NCI-H146 (cell line): ENCODE measurements around the gene ARMC6.

Experiments used
- DNase-seq: peaks from one replicate; lab custom pipeline; 2025; lab: John Stamatoyannopoulos, UW

Gene ARMC6

DNA sequence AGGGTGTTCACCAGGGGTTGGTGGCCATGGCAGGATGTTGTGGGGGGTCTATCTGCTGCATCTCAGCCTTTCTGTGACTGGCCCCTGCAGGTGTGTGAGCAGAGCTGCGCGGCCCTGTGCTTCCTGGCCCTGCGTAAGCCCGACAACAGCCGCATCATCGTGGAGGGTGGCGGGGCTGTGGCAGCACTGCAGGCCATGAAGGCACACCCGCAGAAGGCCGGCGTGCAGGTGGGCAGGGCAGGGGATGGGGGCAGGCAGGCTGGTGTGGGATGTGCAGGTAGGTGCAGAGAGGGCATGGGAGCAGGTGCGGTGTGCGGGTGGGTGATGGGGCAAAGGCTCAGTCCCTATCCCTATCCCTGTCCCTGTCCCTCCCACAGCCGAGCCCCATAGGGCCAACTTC is 22.3 kb downstream of the ARMC6 start:
- no peak for DNase-seq

DNA sequence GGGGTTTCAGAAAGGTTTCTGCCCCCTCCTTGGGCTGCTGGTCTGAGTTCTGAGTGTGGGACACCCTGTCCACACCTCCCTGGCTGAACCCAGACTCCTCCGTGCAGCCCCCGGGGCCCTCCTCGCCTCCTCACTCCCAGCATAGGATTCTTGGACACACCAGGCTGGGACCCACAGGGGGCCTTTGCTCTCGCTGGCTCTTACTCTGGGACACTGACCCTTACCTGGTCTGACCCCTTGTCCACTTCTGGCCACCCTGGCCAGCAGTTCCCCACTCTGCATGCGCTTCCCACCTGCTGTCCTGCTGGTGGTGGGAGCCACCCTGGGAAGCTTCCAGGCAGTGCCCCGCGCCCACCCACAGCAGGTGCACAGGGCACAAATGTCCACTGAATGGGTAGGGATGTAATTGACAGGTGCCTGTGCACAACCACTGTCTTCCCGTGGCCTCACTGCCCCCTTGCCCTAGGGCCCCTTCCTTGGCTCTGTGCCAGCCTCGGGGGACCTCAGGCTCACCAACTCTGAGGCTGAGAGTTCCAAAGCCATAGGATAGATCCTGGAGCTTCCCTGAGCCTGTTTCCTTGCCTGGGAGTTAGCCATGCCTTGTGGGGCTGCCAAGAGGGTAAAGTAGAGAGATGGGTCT is 23.4 kb downstream of the ARMC6 start:
- no peak for DNase-seq

DNA sequence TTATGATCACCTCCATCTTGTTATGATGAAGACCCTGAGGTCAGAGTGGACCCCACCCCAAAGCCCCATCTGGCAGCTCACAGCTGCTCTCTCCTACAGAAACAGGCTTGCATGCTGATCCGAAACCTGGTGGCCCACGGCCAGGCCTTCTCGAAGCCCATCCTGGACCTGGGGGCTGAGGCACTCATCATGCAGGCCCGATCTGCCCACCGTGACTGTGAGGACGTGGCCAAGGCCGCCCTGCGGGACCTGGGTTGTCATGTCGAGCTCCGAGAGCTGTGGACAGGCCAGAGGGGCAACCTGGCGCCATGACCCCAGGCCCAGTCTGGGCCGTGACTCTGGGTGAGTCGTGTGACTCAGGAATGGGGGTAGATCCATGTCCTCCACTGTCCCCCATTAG is 23.9 kb downstream of the ARMC6 start:
- no peak for DNase-seq

DNA sequence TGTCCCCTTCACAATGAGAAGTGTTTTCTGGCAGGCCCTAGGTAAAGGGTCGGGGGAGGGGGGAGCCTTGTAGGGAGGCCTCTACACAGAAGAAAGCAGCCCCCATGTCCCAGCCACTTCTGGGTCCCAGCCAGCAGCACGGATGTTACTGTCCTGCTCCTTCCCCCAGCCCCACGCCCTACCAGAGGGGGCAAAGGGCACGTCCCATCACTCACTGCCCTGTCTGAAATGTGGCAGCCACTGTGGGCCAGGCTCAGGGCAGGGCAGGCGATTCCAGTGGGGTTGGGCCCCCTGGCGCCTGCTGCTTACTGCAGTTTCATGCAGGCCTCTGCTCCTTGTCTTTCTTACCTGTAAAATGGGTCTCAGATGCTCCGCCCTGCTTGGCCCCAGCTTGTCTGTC is 24.3 kb downstream of the ARMC6 start:
- DNase-seq = no peak

DNA sequence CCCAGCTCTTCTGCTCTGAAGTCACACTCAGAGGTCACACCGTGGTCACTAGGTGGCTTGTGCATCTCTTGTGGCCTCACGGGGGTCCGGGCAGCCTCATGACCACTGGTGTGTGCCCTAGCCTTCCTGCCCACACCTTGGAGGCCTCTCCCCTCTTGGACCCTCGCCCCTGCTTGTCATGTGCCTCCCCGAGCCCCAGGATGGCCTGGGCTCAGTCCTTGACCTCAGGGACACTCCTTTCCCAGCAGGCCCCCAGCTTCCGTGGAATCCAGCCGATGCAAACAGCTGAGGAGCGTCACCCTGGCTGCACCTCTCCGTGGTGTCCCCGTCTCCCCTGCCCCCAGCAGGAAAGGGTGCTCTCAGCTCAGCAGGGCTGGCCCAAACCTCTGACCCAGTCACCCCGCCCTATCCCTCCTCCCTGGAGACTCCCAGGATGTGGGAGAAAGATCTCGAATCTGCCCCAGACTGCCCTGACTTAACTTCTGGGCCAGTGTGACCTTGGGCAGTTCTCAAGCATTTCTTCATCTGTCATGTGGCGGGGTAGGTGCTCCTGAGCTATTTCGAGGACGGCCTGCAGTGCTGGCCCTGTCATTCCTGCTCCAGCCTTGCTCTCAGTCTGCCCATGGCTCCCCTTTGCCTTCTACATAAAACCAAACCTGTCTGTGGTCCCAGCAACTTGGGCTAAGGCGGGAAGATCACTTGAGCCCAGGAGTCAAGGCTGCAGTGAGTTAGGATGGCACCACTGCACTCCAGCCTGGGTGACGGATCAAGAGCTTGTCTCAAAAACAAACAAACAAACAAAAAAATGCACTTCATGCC is 25.8 kb downstream of the ARMC6 start:
- no peak for DNase-seq

DNA sequence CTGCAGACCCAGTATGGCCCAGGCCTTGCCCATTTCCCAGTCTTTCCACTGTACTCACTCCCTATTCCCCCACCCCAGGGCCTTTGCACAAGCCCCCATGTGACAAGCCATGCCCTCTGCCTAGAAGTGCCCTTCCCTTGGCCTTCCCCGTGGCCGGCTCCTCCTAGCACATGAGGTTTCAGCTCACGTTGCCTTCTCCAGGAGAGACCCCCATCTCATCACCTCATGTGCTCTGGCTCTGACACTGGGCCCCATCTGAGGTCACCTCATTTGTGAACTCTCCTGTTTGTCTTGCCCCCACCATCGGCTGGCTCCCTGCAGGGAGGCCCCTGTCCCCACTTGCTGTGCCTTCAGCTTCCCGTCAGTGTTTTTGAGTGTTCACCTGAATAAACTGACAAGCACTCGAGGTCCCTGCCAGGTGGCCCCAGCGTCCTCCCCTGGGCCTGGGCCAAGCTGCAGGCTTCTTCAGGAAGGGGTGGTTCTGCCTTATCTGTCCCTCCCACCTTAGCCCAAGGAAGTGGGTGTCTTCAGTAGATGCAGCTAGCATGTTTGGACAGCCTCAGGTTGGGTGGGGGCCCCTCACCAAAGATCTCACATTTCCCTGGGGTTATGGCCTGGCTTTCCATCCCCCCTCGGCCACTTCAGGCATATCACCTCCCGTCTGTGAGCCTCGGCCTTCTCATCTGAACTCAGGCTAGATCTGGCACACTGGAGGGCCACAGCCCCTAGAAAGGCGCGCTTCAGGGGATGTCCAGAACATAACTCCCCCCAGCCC is 26.6 kb downstream of the ARMC6 start:
- DNase-seq = no peak

DNA sequence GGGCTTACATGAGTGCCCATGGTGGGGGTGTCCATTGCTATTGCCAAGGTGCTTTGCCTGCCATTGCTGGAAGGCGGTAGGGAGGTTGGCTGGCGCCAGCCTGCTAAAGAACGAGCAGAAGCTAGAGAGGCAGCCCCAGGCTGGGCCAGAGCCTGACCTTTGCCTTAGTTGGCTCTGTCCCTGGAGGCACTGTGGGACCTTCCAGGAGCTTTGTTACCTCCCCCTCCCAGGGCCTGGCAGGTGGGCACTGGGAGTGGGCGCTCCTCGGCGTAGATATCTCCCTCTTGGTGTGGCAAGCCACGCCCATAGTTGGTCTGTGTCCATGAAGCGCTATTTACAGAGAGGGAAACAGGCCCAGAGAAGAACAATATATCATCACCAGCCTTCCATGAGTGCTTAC is 28.1 kb downstream of the ARMC6 start:
- no peak for DNase-seq

DNA sequence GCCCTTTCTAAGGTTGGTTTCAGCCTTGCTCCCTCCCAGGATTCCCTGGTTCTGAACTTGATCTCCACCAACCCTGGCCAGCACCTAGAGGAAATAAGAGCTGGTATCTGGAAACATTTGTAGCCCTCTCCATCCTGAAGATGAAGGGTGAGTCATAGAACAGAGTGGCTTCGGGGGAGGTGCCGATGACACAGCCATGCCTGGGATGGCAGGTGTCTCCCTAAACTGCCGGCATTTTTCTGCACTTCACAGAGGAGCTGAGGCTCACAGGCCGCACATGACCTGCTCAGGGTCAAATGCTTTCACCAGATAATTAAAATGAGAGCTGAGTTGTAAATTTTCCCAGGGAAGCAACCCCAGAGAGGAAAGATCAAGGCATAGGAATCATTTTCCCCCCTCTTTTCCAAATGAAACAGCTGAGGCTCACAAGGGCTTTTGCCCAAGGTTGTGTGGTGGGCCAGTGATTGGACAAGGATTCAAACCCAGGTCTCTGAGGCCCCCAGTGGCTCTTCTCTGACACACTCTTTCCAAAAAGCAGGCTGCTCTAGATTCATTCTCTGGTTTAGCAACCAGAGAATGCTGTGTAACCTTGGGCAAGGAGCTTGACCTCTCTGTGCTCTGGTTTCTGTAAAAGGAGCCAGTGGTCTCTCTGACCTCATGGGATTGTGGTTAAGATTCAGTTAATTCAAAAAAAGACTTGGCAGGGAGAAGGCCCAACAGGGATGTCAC is 29.2 kb downstream of the ARMC6 start:
- DNase-seq = no peak

DNA sequence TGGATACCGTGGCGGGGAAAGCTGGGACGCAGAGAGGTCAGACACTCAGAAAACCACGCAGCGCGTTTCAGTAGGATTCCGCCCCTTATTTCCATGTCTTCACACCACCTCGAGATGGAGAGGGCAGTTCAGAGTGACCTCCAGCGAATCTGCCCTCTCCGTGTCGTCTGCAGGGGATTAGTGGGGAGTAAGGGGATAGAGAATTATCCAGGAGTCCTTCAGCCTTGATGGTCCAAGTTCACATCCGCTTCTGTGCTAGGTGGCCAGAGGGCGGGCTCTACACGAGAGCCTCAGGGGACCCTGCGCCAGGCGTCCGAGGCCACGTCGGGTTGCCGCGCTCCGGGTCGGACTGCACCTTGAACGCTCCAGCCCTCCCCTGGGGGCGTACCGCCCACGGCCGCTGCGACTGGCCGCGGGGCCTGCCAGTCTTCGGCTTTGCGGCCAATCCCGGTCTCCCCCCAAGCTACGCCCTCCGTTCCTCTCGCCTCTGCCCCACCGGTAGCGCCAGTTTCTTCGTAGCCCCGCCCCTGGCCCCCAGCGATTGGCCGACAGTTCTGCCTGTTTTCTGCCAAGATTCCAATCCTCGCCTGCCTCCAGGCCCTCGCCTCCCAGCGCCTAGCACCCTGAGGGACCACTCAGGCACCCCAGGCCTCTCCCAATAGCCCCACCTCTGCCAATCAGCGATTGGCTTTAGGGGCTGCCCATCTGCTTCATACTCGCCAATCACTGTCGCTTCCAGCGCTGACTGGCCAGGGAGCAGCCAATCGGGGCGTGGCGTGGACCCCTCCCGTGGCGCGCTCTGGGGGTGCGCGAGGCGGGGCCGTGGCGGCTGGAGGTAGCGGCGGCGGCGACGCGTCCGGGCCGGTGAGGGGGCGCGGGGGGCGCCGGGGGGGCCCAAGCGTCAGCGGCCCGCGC is 30.0 kb downstream of the ARMC6 start, which contains the start of gene SLC25A42:
Gene SLC25A42, plus strand, starts transcription at position 812 of the 915 bp plus-strand sequence. CDS start 32,131 bp downstream, outside the sequence.
- DNase-seq = peak; percentile 100

DNA sequence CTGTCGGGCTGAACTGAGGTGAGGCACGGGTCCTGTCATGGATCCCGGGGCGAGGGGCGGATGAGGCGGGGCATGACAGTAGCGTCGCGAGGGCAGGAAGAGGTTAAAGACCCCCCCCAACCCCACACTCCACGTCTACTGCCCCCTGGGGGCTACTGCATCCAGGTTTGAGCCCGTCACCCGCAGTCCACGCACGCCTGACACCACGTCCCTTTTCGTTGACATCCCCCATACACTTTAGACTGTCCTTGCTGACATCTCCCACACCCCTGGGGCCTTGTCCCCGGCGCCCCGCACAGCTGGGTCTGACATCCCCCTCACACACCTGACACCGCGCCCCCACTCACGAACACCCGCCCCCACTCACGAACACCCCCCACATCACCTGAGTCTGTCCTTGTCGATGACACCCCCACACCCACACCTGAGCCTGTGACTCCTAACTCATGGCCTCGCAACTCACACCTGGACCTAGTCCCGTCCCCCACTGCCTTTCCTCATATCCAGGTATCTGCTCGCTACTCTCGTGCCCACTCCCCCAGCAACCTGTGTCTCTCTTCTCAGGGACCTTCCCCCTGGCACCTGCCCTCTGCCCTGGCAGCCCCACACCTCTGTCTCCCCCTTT is 30.8 kb downstream of the ARMC6 start:
- DNase-seq = peak; percentile 42

DNA sequence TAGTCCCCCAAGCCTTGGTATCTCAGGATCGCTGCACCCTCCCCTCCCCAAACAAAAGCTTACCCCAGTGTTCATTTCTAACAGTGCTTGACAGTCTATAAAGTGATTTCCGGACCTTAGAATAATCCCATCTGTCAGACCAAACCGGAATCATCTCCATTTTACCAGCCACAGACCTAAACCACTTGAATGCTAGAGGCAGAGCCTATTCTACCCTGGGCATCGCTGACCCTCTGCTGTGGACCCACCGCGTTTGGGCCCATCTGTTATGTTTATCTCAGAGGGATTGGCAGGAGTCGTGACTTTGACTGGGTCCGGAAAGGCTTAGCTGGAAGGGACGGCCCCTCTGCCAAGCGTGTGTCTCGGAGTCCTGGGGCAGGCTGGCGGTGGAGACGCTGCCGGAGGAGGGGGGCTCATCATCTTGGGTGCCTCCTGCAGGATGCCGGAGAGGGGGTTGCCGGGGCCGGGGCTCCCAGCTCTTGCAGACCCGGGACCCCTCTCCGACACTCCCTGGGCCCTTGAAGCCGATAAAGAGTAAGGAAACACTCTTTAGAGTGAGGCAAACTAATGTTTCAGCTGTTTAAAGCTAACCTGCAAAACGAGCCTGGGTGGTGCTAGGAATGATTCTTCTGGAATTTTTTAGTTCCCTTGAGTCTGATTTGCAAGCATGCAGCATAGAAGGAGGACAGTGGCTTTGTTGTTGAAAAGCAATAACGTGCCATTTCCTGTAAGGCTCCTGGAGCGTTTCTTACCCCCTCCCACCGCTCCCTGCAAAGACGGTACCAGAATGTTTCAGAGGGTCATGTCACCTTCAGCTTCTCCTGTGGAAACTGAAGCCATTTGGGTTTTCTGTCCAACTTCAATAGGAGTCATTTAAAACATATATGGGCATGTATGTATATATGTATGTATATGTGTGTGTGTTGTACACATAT is 31.7 kb downstream of the ARMC6 start:
- DNase-seq = no peak

DNA sequence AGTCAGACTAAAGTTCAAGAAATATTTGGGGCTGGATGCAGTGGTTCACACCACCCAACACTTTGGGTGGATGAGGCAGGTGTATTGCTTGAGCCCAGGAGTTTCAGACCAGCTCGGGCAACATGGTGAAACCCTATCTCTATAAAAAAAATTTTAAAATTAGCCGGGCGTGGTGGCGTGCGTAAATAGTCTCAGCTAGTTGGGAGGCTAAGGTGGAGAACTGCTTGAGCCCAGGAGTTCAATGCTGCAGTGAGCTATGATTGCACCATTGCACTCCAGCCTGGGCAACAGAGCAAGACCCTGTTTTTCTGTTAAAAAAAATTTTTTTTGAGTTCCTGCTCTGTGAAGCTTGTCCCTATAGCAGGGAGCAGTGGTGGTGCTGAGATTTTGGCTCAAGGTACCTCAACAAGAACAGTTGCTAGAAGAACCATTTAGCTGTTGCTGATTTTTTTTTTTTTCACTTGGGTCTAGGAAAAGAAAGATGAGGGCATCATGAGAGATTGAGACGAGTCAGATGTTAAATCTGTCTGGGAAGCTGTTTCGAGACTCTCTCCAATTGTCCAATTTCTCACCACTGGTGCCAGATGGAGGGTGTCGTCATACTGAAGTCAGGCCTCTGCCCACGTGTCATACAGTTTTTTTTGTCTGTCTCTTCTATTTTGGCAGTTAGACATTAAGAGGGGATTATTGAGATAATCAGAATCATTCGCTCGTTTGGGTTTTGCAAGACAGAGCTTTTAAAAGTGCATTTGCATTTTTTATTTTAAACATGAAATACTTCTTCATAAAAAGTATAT is 34.1 kb downstream of the ARMC6 start:
- no peak for DNase-seq

DNA sequence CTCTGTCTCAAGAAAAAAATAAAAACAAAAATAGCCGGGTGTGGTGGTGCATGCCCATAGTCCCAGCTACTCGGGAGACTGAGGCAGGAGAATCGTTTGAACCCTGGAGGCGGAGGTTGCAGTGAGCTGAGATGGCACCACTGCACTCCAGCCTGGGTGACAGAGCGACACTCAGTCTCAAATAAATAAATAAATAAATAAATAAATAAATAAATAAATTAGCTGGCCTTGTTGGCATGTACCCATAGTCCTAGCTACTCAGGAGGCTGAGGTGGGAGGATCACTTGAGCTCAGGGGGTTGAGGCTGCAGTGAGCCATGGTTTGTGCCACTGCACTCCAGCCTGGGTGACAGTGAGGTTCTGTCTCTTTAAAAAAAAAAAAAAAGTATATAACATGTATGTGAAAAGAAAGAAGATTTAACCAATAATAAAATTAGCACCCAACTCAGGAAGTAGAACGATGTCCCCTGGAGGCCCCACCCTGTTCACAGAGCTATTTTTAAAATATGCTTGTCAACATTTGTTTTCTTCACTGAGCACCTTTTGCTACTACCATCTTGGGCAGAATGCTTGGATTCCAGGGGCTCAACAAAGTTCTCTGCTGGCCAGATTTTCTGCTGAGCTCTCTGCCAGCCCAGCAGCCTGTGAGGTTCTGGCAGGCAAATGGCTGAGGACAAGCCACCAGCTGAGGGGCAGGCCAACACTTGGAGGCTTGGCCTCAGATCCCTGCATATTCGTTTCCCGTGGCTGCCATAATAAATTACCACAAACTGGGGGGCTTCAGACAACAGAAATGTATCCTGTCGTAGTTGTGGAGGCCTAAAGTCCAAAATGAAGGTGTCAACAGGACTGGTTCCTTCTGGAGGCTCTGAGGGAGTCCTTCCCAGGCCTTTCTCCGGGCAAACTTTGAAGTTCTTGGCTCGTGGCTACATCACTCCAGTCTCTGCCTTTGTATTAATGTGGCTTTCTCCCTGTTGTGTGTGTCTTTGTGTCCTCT is 35.6 kb downstream of the ARMC6 start:
- DNase-seq = no peak

DNA sequence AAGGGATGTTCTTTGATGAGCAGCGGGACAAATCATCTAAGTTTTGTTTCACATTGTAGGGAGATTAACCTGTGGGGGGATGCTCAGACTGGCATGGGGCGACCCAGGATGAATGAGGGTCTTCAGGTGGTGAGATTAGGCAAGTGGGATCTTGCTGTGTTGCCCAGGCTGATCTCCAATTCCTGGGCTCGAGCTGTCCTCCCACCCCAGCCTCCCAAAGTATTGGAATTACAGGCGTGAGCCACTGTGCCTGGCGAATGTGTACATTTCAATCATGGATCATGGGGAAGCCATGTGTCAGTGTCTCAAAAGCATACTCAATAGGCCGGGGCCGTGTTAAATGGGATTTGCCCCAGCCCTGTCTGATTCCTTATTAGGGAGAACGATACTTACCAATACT is 38.5 kb downstream of the ARMC6 start:
- no peak for DNase-seq

DNA sequence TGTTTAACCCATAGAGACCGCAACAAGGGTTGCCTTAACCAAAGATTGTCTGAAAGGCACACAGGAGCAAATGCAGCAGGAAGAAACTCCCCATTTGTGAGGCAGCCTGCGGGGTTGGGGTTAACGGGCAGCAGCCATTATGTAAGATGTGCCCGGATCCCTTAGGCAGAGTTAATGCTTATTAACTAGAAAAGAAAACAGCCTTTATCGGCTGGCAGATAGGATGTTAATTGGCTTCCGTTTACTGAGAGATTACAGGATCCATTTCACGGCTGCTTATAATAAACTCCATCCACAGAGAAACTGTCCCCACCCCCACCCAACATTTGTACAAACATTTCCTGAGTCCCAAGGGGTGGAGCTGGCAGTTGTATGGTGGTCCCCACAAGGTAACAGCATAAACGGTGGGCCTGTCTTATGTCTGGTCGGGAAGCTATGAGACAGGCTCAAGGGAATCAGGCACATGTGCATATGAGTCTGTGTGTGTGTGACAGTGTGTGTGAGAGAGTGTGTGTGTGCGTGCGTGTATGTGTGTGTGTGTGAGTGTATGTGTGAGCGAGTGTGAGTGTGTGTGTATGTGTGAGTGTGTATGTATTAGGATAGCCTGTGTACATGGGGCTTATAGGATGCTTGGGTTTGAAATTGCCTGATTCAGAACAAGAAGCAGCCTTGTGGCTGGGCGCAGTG is 40.9 kb downstream of the ARMC6 start:
- peak; percentile 74 for DNase-seq

DNA sequence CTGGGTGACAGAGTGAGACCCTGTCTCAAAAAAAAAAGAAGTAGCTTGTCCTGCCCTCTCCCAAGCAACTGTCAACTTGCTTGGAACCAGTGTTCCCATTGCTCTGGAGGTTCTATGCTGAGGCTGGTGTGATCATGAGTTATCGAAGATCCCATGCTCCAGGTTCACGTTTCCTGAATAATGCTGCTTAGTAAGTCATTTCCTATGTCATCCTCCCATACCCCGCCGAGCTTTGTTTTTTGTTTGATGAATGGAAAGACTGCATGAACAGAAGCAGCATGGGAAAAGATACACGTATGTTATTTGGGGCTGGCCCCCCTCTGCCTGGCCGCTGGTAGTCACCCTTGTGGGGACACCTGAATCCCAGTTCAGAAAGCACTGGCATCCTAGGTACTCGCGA is 41.7 kb downstream of the ARMC6 start:
- no peak for DNase-seq

DNA sequence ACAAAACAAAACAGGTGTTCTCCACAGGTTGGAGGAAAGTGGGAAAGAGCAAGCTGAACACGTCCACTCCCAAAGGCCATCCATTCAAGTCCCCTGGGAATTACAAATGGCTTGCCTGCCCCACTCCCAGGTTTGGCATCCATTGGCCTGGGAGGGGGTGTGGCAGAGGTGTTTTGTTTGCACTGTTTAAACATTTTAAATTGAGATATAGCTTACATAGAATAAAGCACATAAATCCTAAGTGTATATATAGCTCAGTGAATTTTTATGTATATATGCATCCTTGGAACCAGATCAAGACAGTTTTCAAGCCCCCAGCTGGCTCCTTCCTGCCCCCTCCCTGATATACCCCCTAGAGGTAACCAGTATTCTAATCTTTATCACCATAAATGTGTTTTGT is 43.1 kb downstream of the ARMC6 start:
- no peak for DNase-seq
